ENCODE data around the gene MYO7B.

Gene MYO7B

DNA sequence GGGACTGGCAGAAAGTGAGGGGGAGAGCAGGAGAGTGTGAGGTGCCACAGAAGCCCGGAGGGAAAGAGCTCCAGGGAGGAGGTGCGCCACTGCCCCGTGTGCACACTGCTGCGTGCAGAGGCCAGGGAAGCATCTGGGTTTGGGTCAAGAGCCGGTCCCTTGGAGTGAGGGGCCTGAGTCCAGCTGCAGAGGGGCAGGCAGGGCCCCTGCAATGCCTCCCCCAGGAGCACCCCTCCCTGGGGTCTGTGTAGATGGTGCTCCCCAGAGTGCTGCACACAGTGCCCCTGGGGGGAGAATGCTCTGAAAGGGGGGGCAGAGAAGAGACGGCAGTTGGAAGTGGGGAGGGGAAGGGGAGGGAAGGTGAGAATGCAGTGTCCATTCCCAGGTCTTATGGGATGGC is 143.5 kb downstream of the MYO7B start:
- no peak overlapping the region for H3K4me3 ChIP-seq (ENCODE audit: low read length)
- DNase-seq (ENCODE audit: low read depth, low spot score) = no peak

GRCh38 chr2:127679680-127680361 is 144.3 kb downstream of the MYO7B start:
- H3K4me3 ChIP-seq (ENCODE audit: low read length) = no peak overlapping the region
- DNase-seq (ENCODE audit: low read depth, low spot score) = no peak

DNA sequence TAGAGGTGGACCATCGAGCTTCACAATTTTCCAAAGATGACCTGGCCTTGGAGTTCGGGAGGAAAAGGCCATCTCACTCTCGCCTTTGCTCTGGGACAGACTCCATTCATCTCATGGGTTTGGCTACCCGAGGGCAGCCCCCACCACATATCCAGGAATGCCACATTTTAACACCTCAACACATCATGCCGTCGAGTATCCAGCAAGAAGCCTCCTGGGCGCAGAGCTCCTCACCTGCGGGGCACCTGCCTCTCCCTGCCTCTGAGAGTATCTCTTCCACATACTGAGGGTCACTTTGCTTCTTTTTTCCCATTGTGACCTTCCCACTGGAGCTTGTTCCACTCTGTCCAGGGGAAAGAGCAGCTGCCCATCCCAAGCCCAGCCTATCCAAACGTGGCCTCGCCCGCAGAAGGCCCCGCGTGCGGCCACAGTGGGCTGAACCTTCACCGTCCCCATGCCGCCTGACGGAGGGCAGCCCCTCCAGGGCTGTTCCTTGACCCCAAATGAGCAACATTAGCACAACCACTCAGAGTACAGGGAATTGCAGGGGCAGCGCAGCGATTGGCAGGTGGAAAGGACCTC is 145.3 kb downstream of the MYO7B start:
- no peak for DNase-seq (ENCODE audit: low read depth, low spot score)
- no peak overlapping the region for H3K4me3 ChIP-seq (ENCODE audit: low read length)

GRCh38 chr2:127681288-127681804 is 145.9 kb downstream of the MYO7B start:
- no peak overlapping the region for H3K4me3 ChIP-seq (ENCODE audit: low read length)
- no peak for DNase-seq (ENCODE audit: low read depth, low spot score)

- DNase-seq (ENCODE audit: low read depth, low spot score) = no peak
Observed at GRCh38 chr2:127681976-127682857, 146.7 kb downstream of the MYO7B start.

DNA sequence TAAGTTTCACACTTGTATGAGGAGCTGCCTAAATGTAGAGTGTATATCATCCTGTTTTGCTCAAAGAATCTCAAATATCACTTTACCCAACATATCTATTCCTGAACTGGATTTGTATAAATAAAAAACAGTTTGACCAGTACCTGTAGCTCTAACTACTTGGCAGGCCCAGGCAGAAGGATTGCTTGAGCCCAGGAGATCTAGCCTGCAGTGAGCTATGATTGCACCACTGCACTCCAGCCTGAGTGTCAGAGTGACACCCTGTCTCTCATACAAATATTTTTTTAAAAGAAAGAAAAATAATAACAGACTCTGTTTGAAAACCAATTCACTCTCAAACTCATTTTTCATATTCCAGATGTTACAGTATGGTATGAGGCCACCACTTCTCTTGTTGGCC is 147.6 kb downstream of the MYO7B start:
- DNase-seq (ENCODE audit: low read depth, low spot score) = no peak

More at GRCh38 chr2:127681976-127682857, 146.7 kb downstream of the MYO7B start:
- no peak overlapping the region for H3K4me3 ChIP-seq (ENCODE audit: low read length)

GRCh38 chr2:127683757-127684156 is 148.3 kb downstream of the MYO7B start:
- no peak for DNase-seq (ENCODE audit: low read depth, low spot score)
- H3K4me3 ChIP-seq (ENCODE audit: low read length) = no peak overlapping the region

More for the DNA sequence above, 147.6 kb downstream of the MYO7B start:
- no peak overlapping the region for H3K4me3 ChIP-seq (ENCODE audit: low read length)

- no peak overlapping the region for H3K4me3 ChIP-seq (ENCODE audit: low read length)
- DNase-seq (ENCODE audit: low read depth, low spot score) = no peak
Observed at GRCh38 chr2:127685410-127686080, 150.1 kb downstream of the MYO7B start.
